ENCODE measurements around the gene RBP2.

GRCh38 chr3:139523166-139523565 lies 46.9 kb upstream of the RBP2 start:
- TF ChIP-seq CTCF (IDR thresholded peaks at IDR 0.05 in 4 of 5, conservative IDR thresholded peaks at IDR 0.05 in 1 of 5), result no peak
- no peak for TF ChIP-seq POLR2A (IDR thresholded peaks at IDR 0.05)

All from gastrocnemius medialis (tissue), 4 donors.